Mesothelial cell of epicardium (in vitro differentiated cells): ENCODE measurements around the gene IFNB1. TPM values are rescaled to one million over a fixed set of nuclear protein-coding genes. Genes with fewer than 3 reads are reported as not detected.
A peak's percentile ranks its signal among the peaks of the same experiment; 100 is the strongest.

ENCODE experiments used
- DNase-seq, 2 experiments: peaks; one replicate each; pipeline ENCODE4 v3.0.0; 2021; ENCODE audit warnings: low spot score in 2 of 2; ENCODE audit not compliant: unreplicated experiment in 2 of 2
- H3K27ac Mint-ChIP-seq: 2 replicates; pipeline ENCODE4 v1.8.0; 2021; ENCODE audit warnings: mixed read lengths
- H3K27me3 Mint-ChIP-seq: 2 replicates; pipeline ENCODE4 v1.8.0; 2021; ENCODE audit warnings: low read depth, mixed read lengths
- H3K36me3 Mint-ChIP-seq: 2 replicates; pipeline ENCODE4 v1.8.0; 2021; ENCODE audit warnings: mixed read lengths
- H3K4me1 Mint-ChIP-seq: 2 replicates; pipeline ENCODE4 v1.8.0; 2021; ENCODE audit warnings: mixed read lengths
- H3K4me3 Mint-ChIP-seq: 2 replicates; pipeline ENCODE4 v1.8.0; 2021; ENCODE audit warnings: mild to moderate bottlenecking, moderate library complexity, mixed read lengths
- H3K9me3 Mint-ChIP-seq: 2 replicates; pipeline ENCODE4 v1.8.0; 2021; ENCODE audit warnings: mixed read lengths
- CTCF ChIP-seq: fragments of 200-600 bp; sonication (generic); IDR thresholded peaks from one replicate; pipeline ENCODE4 v1.5.0; 2021; ENCODE audit warnings: antibody characterized with exemption; ENCODE audit not compliant: unreplicated experiment
- total RNA-seq: library from RNA; stranded (reverse); gene quantifications from 3 replicates; pipeline ENCODE4 v1.2.1, GENCODE V29; 2021

IFNB1 gene
- total RNA-seq, 1 donor from 2014 or later: not detected

DNA sequence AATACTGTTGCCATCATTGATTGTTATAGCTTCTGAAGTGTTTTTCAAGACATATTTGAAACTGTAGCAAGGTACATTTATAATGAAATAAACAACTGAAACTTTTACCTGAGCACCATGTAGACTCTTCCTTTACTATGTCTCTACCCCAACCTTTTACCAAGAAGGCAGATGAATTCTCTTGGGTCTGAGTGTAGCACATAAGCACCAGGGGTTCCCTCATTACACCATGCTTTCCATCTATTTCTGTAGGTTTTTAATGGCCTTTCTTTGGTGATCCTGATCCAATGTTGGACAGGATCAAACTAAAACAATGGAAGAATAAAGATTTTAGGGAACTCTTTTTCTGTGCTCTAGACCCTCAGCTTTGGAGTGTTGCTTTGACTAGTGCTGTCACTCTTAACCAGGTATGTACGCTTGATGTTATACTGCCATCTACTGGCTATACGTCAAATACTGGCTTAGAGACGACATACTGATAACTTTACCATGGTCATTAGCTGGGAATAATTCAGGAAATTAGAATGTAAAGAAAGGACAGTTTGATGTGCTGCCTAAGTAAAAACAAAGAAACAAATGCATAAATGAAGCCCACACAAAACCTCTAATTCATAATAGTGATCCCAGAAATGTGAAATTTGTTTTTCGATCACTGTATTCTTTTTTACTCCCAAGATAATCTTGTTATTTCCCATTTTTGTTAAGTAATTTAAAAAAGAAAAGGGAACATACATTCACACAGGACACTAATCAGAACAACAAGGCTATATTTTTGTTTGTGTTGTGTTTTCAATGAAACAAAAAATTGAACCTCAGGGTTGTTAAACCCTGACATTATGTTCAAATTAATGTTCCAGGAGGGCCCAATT, 33.2 kb upstream of the IFNB1 start:
- Mint-ChIP-seq H3K27ac (no peak overlapping the region), H3K36me3 (no peaks in the 10 kb centered on the region), H3K27me3 (no peaks in the 10 kb centered on the region), H3K9me3 (no peaks in the 10 kb centered on the region), H3K4me1 (peaks cover 9% of the 10 kb centered on the region), H3K4me3 (no peak overlapping the region)
- no peak for DNase-seq
- peak; percentile 64 for TF ChIP-seq CTCF

DNA sequence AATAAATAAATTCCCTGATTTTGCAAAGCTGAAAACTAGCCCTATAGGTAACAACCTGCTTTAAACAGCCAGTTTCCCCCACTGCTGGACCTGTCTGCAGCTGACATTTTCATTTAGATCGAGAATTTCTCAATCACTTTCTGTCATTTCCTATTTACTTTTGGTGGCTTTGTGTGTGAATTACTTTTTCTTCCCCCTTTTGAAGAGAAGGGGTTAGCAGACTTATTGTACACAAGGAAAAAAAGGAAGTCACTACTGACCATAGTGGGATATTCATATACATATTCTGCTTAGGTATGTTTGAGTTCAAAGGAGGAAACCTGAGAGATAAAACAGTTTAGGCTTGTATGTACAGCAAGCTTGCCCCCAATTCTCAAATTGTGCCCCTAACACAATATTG, 27.0 kb upstream of the IFNB1 start:
- peaks cover 1% of the 10 kb centered on the region for H3K27me3 Mint-ChIP-seq
- H3K4me1 Mint-ChIP-seq: no peaks in the 10 kb centered on the region
- DNase-seq: no peak
- no peak overlapping the region for H3K27ac Mint-ChIP-seq
- no peak for TF ChIP-seq CTCF
- no peaks in the 10 kb centered on the region for H3K36me3 Mint-ChIP-seq
- H3K4me3 Mint-ChIP-seq: no peak overlapping the region
- H3K9me3 Mint-ChIP-seq: no peaks in the 10 kb centered on the region

DNA sequence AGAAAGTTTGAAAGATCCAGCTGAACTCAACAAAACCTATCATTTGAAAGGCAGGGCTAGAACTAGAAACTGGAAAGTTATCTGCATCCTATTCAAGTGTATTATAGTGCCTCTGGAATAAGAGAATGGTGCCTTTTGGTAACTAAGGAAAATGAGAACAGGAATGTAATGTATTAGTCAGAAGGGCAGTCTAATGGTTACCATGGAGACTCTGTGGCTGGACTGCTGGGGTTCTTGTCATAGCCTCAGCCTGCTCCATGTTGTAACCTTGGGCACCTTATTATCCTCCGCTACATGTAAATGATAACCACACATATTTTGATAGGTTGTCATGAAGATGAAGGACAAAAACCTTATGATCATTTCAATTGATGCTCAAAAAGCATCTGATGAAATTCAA, 24.6 kb upstream of the IFNB1 start:
- TF ChIP-seq CTCF: no peak
- H3K27ac Mint-ChIP-seq: no peak overlapping the region
- H3K4me3 Mint-ChIP-seq: no peak overlapping the region
- no peak for DNase-seq
- peaks cover under 1% of the 10 kb centered on the region for H3K4me1 Mint-ChIP-seq
- H3K36me3 Mint-ChIP-seq: no peaks in the 10 kb centered on the region
- peaks cover 2% of the 10 kb centered on the region for H3K9me3 Mint-ChIP-seq
- peaks cover 1% of the 10 kb centered on the region for H3K27me3 Mint-ChIP-seq

GRCh38 chr9:21097817-21098216, 20.1 kb upstream of the IFNB1 start:
- Mint-ChIP-seq H3K27ac (no peak overlapping the region), H3K4me3 (no peak overlapping the region), H3K36me3 (no peaks in the 10 kb centered on the region)

DNA sequence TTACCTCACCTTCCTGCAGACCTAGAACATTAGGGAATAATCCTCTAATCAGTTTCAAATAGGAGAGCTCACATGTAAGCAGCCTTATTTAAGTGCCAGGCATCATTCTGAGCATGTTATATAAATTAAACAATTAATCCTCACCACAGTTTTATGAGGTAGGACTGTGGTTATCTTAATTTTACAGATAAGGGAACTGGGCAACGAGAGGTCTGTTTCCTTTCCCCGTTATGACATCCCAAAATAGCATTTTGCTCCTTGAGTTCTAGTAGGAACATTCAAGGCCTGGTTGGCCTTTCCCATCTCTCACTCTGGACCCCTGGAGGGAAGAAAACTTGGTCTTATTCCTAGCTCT, 19.1 kb upstream of the IFNB1 start:
- no peak for TF ChIP-seq CTCF
- Mint-ChIP-seq H3K27ac (peak overlapping the region; percentile 80), H3K9me3 (peaks cover 8% of the 10 kb centered on the region), H3K36me3 (peaks cover 1% of the 10 kb centered on the region), H3K4me1 (peaks cover 19% of the 10 kb centered on the region), H3K27me3 (peaks cover 1% of the 10 kb centered on the region), H3K4me3 (no peak overlapping the region)
- DNase-seq: no peak

More at GRCh38 chr9:21097817-21098216, 20.1 kb upstream of the IFNB1 start:
- DNase-seq: no peak
- no peak for TF ChIP-seq CTCF
- peaks cover 5% of the 10 kb centered on the region for H3K9me3 Mint-ChIP-seq
- H3K4me1 Mint-ChIP-seq: peaks cover 19% of the 10 kb centered on the region
- H3K27me3 Mint-ChIP-seq: peaks cover 1% of the 10 kb centered on the region
